Tibial nerve (tissue), 3 donors: ENCODE measurements around the gene C6orf47.

ENCODE experiments used
- CTCF ChIP-seq, 5 experiments: fragments of 200-600 bp in 3 of 5; fragments of 450-650 bp in 2 of 5; sonication (generic) in 3 of 5; IDR thresholded peaks; one replicate each; pipeline ENCODE4 v1.5.1; 2016 to 2019; ENCODE audit warnings: antibody characterized with exemption in 5 of 5, mild to moderate bottlenecking in 3 of 5, moderate library complexity in 2 of 5
- POLR2A ChIP-seq, 2 donors: fragments of 450-650 bp; IDR thresholded peaks; one replicate each; pipeline ENCODE4 v1.6.1; 2017; ENCODE audit warnings: antibody characterized with exemption in 2 of 2, mild to moderate bottlenecking in 2 of 2, moderate library complexity in 2 of 2

GRCh38 chr6:31660381-31661261 lies at the start of gene C6orf47:
- TF ChIP-seq POLR2A (IDR thresholded peaks at IDR 0.05) (peak in 1 of 2 donors; percentile 72), CTCF (IDR thresholded peaks at IDR 0.05) (peak in 1 of 5 experiments; percentile 14)
